Measurements from ENCODE around the gene HOXB6.

Gene HOXB6

DNA sequence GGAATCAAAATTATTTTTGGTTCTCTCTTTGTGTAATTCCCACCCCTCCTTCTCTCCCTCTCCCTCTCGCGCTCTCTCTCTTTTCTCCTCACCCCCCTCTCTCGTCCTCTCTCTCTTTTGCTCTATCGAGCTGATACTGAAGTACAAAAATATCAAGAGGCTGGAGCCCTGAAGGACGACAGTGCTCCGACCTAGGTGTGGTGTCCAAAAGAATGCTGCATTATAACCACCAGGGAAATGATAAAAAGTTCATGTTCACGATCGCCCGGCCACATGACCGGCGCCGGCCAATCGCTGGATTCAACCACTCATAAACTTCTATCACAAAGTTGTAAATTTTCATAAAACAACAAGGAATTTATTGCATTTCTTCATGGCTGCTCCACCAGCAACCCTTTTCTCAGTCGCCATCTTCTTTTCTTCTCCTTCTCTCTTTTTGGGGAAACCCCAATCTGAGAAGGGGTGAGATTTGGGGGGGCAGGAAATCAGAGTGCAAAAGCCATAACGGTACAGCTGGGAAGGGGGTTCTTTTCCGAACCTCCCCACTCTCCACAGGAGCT lies at the start of gene HOXB6:
HOXB6 (minus strand) TSS at position 217 of the 560 bp plus-strand sequence. CDS start 6,836 bp downstream, outside the sequence.
- no peak for DNase-seq (ENCODE audit: low spot score)

DNA sequence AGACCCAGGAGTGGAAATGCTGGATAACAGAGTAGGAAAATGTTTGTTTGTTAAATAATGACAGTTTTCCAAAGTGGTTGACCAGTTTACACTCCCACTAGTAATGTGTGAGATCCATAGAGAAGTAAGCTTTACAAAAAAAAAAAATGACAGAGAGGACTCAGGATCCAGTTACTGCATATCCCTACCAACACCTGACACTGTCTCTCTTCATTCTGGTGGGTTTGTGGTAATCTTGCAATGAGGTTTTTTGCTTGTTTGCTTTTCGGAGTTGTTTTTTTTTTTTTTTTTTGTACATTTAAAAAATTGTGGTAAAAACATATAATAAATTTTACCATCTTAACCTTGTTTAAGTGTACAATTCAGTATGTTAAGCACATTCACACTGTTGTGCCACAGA lies 45.0 kb upstream of the HOXB6 start:
- DNase-seq (ENCODE audit: low spot score), result no peak

DNA sequence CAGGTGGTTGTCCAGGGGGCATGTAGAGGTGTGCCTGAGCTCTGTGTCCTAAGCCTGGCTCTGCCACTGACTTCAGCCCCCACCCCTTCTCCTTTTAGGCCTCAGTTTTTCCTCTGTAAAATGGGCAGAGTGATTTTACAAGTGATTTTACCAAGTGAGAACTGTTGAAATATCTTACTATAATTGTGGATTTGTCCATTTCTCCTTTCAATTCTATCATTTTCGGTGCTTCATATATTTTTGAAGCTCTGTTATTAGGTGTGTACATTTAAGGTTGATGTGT lies 43.1 kb upstream of the HOXB6 start:
- no peak for DNase-seq (ENCODE audit: low spot score)

DNA sequence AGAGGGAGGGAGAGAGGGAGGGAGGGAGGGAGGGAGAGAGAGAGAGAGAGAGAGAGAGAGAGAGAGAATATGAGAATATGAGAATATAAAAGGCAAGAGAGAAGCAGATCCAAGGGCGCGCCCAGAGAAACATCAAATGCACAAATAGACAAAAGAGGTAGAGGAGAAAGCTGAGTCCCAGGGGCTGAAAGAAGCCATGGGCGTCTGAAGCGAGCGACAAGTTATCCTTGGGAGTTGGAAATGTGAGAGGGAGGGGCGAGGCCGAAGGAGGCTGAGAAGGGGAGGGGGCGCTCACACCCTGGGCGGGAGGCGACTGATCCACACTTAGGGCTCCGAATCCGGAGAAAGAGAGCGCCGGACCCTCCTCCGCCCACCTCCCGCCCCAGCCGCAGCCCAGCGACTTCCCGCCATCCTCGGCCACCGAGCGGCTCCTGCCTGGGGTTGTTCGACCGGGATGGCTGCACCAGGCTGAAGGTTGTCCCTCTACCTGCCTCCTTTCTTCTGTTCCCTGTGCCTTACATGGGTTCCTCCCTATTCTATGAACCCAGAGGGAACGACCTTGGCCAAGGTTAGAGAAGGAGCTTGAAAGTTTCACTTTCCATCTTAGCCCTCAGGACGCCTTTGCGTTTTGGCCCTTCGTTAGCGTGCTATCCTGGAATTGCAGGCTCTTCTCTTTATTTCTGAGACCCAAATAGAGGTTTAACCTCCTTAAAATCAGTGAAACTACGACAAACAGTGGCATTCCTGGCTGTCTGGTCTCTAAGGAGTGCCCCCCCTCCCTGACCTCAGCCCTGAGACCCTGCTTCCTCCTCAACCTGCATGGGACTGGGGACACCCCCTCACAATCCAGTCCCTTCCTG lies 42.5 kb upstream of the HOXB6 start:
- no peak for DNase-seq (ENCODE audit: low spot score)

DNA sequence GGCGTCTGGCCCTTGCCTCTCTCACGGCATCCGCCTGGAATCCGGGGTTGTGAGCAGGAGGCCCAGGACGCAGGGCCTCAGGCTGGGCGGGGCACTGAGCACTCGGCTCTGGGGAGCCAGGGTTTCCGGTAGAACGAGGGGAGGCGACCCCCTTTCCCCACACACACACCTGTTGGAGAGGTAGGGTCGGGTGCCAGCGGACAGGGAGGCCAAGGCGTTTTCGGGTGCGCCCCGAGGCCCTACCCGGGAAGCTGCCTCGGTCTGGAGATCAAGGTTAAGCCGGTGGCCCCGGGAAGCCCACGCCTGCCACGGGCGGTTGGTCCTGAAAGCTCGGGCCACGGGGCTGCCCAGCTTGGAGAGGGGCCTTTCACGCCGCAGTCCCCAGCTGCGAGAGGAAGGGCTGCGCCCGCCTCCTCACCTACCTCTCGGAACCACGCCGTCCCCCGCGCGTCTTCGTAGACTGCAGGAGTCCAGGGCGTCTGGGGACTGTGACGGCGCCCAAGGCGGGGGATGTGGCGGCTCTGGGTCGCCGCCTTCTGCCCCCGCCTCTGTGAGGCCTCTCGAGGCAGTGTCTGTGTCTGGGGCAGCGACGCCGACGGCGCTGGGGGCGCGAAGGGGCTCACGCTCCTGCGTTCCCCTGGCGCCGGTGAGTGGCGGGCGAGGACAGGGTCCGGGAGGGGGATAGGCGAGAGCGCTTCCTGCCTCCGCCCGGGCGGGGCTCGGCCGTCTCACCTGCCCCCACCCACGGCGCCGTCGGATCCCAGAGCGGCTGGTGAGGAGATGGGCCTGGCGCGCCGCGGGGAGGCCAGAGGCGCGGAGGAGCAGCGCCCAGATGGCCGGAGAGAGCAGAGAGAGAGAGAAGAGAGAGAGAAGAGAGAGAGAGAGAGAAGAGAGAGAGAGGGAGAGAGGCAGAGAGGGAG lies 41.7 kb upstream of the HOXB6 start:
- no peak for DNase-seq (ENCODE audit: low spot score)

DNA sequence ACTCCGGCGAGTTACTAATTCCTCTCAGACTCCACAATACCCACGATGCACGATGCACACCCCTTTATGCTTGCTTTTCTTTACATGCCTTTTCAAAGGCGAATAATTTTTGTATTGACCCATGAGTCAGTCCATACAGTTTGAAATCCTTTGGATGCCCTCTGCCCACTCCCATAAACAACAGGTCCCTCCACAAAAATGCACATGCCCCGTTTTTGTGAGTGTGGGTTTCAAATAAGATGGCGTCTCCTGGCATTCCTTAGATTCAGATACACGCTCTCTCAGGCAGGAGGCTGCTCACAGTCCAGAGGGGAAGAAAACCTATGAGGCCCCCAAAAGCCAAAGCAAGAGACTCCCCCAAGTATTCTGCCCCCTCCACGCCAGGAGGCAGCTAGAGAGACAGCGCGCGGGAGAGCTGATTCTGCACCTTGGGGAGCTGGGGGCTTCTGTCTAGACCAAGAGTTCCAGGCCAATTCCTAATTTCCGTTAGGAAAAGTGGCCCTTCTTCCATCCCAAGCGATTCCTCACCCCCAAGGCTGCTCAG lies 40.9 kb upstream of the HOXB6 start:
- DNase-seq (ENCODE audit: low spot score), result no peak

DNA sequence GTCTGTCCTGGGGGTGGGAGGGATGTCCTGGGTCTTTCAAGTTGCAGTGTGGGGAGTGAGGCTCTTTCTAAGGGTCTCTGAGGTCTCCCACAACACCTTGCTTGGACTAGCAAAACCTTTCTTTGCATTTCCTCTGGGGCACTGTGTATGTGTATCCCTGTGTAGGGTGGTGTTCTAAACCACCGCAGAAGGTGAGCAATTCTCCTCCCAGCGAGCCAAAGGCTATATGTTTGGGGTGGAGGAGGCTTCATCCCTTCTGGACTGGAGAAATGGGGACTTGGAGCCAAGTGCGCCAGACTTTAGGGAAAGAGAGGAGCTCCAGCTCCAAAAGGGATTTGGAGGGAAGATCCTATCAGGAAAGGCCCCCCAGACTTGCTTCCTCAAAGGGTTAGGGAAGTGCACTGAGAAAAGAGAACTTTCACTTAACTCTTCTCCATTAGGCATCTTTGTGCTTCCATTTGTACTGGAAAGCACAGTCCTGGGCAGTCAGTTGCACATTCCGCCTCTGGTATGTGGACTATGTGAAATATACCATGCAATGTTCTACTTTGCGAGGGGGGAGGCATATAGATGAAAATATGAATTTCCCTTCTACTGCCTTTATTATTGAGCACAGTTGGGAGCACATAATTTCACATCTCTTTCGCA lies 40.2 kb upstream of the HOXB6 start:
- no peak for DNase-seq (ENCODE audit: low spot score)

DNA sequence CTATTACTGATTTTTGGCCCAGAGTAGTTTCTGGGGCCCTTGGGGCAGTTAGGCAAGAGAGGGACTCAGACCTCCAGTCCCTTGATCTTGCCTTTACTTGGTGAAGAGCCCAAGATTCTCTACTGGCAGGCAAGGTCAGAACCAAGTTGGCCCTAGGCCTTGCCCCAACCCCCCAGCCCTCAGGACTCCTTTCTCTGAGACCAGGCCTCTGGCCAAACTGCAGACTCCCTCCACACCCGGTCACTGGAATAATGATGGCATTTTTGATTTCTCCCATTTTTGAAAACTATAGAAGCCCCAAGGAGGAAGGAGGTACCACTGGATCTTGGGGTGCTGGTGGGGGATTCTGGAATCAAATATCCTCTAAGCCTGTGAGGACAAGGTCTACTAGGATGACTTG lies 39.4 kb upstream of the HOXB6 start:
- no peak for DNase-seq (ENCODE audit: low spot score)

DNA sequence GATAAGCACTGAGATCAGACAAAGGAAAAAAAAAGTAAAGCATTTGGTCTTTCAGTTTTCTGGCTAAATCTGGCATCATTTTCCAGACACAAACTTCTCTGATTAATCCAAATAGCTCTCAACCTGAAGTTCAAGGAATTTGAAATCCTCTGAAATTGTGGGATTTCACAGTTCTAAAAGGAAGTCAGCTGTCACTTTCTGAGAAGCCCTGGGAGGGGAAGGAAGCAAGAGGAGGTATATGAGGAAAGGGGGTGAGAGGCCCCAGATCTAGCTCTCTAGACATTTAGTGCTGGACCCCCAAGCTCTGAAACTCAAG lies 38.9 kb upstream of the HOXB6 start:
- no peak for DNase-seq (ENCODE audit: low spot score)

DNA sequence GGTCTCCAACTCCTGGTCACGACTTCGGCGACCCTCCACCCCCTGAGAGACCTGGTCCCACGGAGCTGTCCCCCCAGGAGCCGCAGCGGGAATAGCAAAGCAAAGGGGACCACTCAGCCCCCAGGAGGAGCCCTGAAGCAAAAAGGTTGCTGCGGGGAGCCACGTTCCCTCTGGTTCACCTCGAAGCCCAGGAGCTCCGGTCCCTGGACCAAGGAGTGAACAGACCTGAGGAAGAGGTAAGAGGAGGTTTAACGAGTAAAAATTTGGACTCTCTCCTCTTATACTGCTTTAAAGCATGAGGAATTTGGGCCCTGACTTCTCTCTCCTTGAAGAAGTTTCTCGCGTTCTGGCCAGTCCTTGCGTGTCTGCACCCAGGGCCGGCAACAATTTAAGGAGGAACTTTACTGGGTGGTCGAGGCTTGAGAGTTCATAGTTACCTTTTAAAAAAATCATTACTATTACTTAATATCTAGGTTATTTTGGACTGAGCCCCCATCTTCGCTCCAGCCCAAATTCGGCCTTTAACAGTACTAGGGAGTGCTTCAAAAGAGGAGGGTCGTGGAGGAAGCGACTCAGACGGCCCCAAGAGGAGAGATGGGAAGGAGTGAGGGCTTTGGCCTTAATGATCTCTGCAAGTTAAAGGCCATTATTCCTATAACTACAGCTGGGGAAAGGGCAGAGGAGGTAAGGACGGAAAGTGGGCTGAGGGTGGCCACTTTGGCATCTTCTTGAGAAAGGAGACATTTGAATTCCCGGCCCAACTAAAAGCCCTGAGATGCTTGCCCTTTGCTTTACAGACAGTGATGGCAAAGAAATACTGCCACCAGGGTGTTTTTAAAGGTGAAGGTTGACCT lies 38.3 kb upstream of the HOXB6 start:
- DNase-seq (ENCODE audit: low spot score), result no peak

DNA sequence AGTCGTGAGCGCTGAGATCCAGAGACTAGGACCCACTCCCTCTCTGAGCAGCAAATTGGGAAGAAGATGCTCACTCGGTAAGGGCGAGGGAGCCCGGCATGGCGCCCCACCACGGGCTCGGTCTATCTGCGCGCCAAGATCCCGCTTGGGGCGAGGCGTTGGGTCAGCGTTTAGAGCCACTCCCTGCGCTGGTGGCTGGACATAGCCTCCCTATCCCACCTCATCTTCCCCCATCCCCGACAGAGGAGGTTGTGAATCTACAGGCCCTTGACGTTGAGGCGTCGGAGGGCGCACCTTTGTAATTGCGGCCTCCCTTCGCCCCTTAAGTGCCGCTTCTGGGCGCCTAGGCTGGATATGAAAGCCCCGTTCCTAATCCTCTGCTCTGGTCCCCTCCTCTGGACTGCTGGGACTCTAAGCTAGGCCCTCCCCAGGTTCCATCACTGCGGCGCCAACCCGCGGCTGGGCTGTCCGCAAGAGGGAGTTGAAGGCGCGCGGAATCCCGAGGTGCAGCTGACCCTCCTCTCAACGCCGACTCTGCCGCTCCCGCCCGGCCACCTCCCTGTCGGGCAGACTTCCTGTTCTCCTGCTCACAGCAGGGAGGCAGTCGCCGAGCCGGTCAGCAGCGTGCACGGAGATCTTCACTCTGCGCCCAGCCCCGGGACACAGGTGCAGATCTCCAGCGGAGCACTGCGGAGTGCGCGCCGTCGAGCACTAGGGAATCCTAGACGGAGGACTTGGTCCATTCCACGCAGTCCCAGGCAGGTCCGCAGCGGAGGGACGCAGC lies 37.5 kb upstream of the HOXB6 start:
- DNase-seq (ENCODE audit: low spot score), result peak; percentile 3

DNA sequence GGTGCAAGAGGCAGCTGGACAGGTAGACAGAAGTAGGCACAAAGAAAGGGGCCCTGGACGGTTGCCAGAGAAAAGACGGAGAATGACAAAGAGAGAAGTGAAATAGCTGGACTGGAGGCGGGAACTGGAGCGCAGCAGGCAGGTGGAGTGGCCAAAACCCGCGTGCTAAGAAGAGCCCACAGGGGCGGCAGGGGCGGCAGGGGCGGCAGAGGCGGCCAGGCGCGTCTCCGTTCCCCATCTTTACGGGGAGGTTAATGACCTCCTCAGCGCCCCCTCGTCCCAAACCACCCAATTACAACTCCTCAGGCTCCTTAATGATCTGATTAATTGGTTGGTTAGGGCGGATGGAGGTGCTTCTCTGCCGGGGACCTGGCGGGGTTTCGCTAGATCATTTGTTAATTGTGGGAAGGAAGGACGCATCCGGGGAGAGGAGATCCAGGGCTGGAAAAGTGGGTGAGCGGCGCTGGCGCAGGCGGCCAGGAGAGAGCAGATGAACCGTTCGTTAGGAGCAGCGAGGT lies 36.8 kb upstream of the HOXB6 start:
- peak; percentile 5 for DNase-seq (ENCODE audit: low spot score)

DNA sequence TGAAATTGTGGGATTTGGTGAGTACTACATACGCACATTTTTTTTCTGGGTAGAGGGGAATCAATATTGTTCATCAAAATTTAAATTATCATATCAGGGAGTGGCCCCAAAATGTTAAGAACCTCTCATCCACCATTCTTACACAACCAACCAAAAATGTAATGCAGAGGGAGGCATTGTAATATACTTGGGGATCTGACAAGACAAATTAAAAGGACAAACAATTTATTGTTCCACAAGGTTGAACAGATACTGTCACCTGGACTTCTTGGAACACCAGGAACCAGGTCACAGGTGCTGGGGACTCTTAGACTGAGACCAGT lies 36.0 kb upstream of the HOXB6 start:
- DNase-seq (ENCODE audit: low spot score), result peak; percentile 2

DNA sequence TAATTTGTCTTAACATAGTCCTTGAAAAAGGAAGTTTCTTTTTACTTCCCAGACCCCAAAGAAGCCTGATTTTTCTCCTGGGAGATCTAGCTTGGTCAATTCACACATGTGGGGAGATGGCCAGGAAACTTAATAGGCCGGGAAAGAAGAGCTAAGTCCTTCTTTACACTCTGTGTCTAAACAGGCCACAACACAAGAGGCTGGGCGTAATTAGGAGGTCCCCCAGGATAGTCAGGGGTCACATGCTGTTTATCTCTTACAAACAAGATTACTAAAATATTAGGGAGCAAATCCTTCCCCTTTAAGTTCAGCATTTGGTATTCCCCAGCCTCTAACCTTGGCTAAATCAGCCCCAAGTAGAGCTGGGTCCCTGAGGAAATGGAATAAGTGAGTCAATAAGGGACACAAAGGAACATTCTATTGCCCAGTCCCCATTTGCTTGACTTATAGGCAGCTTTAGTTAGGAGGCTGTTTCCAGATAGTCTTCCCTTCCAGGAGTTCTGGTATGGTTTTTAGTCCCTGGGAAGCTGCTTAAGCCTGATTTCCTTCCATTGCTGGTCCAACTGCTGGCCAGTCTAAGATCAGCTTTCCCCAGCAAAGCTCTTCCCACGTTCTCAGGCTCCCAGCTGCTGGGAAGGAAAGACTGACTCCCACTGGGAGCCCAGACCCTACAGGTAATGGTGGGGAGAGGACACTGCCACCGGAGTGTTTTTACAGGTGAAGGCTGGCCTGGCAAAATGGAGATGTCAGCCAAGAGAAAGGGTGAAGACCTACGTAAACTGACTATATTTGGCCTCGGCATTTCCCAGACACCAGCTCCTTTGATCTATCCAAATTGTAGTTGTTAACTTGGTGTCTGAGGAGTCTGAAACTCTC lies 35.4 kb upstream of the HOXB6 start:
- peak; percentile 13 for DNase-seq (ENCODE audit: low spot score)

DNA sequence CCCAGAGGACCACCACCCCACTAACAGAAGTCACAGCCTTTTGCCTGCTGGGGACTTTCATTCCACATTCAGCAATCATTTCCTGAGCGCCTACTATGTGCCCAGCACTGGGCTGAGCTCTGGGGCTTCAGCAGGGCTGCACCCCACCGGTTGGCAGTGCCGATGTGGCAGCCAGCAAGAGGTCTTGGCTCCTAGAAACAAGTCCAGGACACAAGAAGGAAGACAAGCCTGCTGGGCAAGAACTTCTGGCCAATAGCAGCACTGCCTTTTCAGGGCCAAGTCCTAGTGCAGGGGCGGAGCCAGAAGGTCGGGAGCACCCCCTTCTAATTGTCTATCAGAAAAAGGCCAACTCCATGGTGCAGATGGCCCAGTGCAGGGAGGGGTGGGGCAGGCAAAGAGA lies 34.4 kb upstream of the HOXB6 start:
- no peak for DNase-seq (ENCODE audit: low spot score)

DNA sequence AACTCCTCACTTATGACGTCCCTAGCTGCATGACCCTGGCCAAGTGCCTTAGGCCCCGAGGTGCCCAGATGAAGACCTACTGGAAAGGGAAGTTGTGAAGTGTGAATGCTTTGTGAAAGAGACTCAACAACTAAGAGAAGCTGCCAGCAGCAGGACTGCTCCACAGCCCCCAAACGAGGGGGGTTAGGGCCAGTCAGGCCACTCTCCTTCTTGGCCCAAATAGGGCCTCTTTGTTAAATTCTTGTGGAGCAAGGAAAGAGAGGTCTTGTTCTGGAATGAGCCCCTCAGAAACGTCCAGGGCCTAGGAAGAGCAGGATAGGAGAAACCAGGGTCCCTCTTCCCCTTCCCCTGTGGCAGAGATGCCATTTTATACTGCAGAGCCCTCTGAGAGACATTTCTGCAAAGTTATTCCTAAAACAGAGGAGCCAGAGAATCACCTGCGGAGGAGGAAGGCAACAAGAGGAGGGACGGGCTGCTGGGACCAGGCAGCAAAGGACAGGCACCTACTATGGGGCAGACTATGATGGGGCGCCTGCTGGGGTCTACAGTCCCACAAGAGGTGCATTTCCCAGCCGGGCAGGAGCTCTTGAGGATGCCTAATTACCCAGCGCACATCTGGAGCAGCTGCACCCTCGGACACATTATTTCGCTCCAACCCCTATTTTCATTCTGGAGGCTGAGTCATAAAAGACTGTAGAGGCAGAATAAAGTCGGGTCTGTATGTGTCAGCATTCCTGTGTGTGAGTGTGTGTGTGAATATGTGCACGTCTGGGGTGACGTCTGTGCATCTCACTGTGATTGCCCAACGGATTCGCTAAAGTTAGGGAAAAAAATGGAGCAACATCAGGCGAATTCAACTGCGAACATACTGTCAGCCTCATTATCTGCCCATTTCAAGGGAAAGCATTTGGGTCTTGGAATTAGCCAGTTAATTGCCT lies 32.8 kb upstream of the HOXB6 start:
- DNase-seq (ENCODE audit: low spot score), result no peak

DNA sequence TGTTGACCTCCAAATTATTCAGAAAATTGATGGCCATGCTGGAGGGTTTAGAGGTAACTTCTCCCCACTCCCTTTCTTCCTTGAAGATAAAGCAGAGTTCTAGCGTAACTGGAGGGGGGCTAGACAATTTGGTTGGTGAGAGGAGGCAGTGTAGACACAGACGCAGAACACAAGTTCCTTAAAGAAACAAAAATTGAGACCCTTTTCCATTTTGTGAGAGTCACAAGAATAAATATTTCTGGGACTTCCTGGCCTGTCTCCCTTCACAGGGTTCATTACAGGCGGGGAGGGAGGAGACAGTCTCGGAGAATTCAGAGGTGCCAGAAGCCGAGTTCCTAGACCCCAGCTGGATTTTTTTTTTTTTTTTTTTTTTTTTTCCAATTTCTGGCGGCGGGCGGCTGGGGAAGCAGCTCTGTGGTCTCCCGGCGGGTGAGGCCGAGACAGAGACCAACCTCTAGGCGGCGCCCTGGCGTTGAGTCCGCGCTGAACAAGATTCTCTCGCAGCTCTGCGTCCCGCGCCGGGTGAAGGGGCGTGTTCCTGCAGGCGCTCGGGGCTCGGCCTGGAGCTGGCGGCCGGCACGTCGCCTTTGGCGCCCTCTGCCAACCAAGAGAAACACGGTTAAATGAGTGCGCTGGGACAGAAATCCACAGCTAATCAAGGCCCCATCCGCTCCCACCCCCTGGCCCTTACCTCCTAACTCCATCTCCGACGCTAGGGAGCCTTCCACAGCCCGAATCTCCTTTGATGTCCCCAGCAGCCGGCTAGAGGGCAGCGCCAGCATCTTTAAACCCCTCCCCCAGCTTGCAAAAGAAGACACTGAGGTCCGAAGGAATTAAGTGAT lies 31.6 kb upstream of the HOXB6 start:
- peak; percentile 91 for DNase-seq (ENCODE audit: low spot score)
